GM12874 (cell line): ENCODE measurements around the gene KIAA0753.

Experiments
- CTCF ChIP-seq: IDR thresholded peaks from 2 replicates; pipeline ENCODE4 v1.5.1; 2011; ENCODE audit warnings: low read depth, mild to moderate bottlenecking, control low read depth, low read length, moderate library complexity; ENCODE audit not compliant: insufficient read depth

KIAA0753 gene

GRCh38 chr17:6683081-6683684 is 42.7 kb upstream of the KIAA0753 start:
- no peak for TF ChIP-seq CTCF

- no peak for TF ChIP-seq CTCF
These were observed 41.8 kb upstream of the KIAA0753 start for GRCh38 chr17:6682339-6682738.

GRCh38 chr17:6681671-6682070 is 41.2 kb upstream of the KIAA0753 start:
- no peak for TF ChIP-seq CTCF

GRCh38 chr17:6681176-6681575 is 40.7 kb upstream of the KIAA0753 start:
- no peak for TF ChIP-seq CTCF

- TF ChIP-seq CTCF: no peak
These were observed 38.7 kb upstream of the KIAA0753 start for GRCh38 chr17:6679241-6679640.

- TF ChIP-seq CTCF: no peak
These were observed 37.4 kb upstream of the KIAA0753 start for GRCh38 chr17:6677946-6678345.

- TF ChIP-seq CTCF: no peak
These were observed 36.8 kb upstream of the KIAA0753 start for GRCh38 chr17:6677158-6677831.
